ENCODE measurements around the gene SMIM33. TPM values are rescaled to one million over a fixed set of nuclear protein-coding genes. Genes with fewer than 3 reads are reported as not detected.

Gene SMIM33
- total and polyA plus RNA-seq, 8 donors = 0.13 to 0.87 (median 0.46) TPM; not detected in 5

- peak; percentile 54 to 76 for DNase-seq
- 56 to 69% (median 63%) methylated on average over 8 of the region's 8 CpGs for WGBS, 5 donors
Measured at GRCh38 chr5:139458580-139459407, 12.0 kb upstream of the SMIM33 start.

GRCh38 chr5:139459451-139459934 is 11.3 kb upstream of the SMIM33 start:
- WGBS, 5 donors = 14 to 47% (median 39%) methylated on average over 8 of the region's 8 CpGs
- H3K27ac ChIP-seq = peak overlapping the region; percentile 32 to 79 (median 74)
- peak; percentile 50 to 84 for DNase-seq

More at GRCh38 chr5:139458580-139459407, 12.0 kb upstream of the SMIM33 start:
- H3K9me3 ChIP-seq = no peaks in the 10 kb centered on the region
- no peaks in the 10 kb centered on the region for H3K36me3 ChIP-seq
- H3K4me3 ChIP-seq = no peak overlapping the region
- no peaks in the 10 kb centered on the region for H3K27me3 ChIP-seq
- intact Hi-C loops (cut with DNase I; ENCODE audit: low total_unique reads) = no loop called here
- H3K4me1 ChIP-seq = peaks cover 10 to 24% (median 15%) of the 10 kb centered on the region in 4 donors
- TF ChIP-seq POLR2AphosphoS5 (IDR thresholded peaks at IDR 0.05) = peak in 1 of 3 donors; percentile 39
- no peak for TF ChIP-seq POLR2A (IDR thresholded peaks at IDR 0.05)
- peak overlapping the region; percentile 32 to 79 (median 74) for H3K27ac ChIP-seq

GRCh38 chr5:139460455-139460854 is 10.3 kb upstream of the SMIM33 start:
- intact Hi-C loops (cut with DNase I; ENCODE audit: low total_unique reads) = no loop called here
- peak overlapping the region in 1 of 4 donors; percentile 2 for H3K4me3 ChIP-seq
- WGBS, 5 donors = 67 to 92% (median 83%) methylated on average over 1 of the region's 1 CpG

More at GRCh38 chr5:139459451-139459934, 11.3 kb upstream of the SMIM33 start:
- H3K9me3 ChIP-seq = no peaks in the 10 kb centered on the region
- TF ChIP-seq CTCF (IDR thresholded peaks at IDR 0.05) (no peak), EP300 (IDR thresholded peaks at IDR 0.05) (no peak), POLR2AphosphoS5 (IDR thresholded peaks at IDR 0.05) (peak in 1 of 3 donors; percentile 40)
- intact Hi-C loops (cut with DNase I; ENCODE audit: low total_unique reads) = no loop called here
- no peaks in the 10 kb centered on the region for H3K27me3 ChIP-seq
- peaks cover 10 to 24% (median 15%) of the 10 kb centered on the region in 4 donors for H3K4me1 ChIP-seq
- no peaks in the 10 kb centered on the region for H3K36me3 ChIP-seq
- no peak overlapping the region for H3K4me3 ChIP-seq

GRCh38 chr5:139461176-139461575 is 9.6 kb upstream of the SMIM33 start:
- Histone ChIP-seq H3K9me3 (no peaks in the 10 kb centered on the region), H3K27me3 (no peaks in the 10 kb centered on the region), H3K27ac (peak overlapping the region; percentile 4 to 79 (median 59)), H3K4me1 (peaks cover 10 to 24% (median 15%) of the 10 kb centered on the region in 4 donors), H3K4me3 (peak overlapping the region in 3 of 4 donors; percentile 1 to 14 (median 2)), H3K36me3 (no peaks in the 10 kb centered on the region)
- TF ChIP-seq EP300 (IDR thresholded peaks at IDR 0.05) (no peak), POLR2A (IDR thresholded peaks at IDR 0.05) (no peak), CTCF (IDR thresholded peaks at IDR 0.05) (no peak), POLR2AphosphoS5 (IDR thresholded peaks at IDR 0.05) (no peak)
- 84 to 99% (median 90%) methylated on average over 5 to 7 of the region's 7 CpGs for WGBS, 5 donors
- intact Hi-C loops (cut with DNase I; ENCODE audit: low total_unique reads) = no loop called here
- no peak for DNase-seq

More at GRCh38 chr5:139460455-139460854, 10.3 kb upstream of the SMIM33 start:
- TF ChIP-seq POLR2A (IDR thresholded peaks at IDR 0.05) (no peak), CTCF (IDR thresholded peaks at IDR 0.05) (no peak), POLR2AphosphoS5 (IDR thresholded peaks at IDR 0.05) (no peak), EP300 (IDR thresholded peaks at IDR 0.05) (no peak)
- Histone ChIP-seq H3K27ac (peak overlapping the region in 4 of 5 donors; percentile 62 to 79 (median 74)), H3K27me3 (no peaks in the 10 kb centered on the region), H3K36me3 (no peaks in the 10 kb centered on the region), H3K4me1 (peaks cover 10 to 24% (median 15%) of the 10 kb centered on the region in 4 donors), H3K9me3 (no peaks in the 10 kb centered on the region)
- DNase-seq = no peak
